HepG2 (cell line): ENCODE measurements around the gene SUN1. TPM values are rescaled to one million over a fixed set of nuclear protein-coding genes. Genes with fewer than 3 reads are reported as not detected.

Experiments
- ARHGAP35 ChIP-seq: sonication (generic); formaldehyde crosslinking; IDR thresholded peaks from 2 replicates; pipeline ENCODE4 v1.9.0; 2022; ENCODE audit warnings: mild to moderate bottlenecking, inconsistent platforms, moderate library complexity, missing genetic modification reagents, borderline replicate concordance
- ARNTL ChIP-seq: sonication (generic); formaldehyde crosslinking; IDR thresholded peaks from 2 replicates; pipeline ENCODE4 v1.4.0; 2020; ENCODE audit warnings: mild to moderate bottlenecking, missing genetic modification reagents
- ASH2L ChIP-seq: fragments of 300-600, 200-600 bp; sonication (generic); IDR thresholded peaks from 2 replicates; pipeline ENCODE4 v1.7.0; 2017; ENCODE audit warnings: low read depth, mild to moderate bottlenecking, moderate library complexity, mixed read lengths, low read length; ENCODE audit not compliant: insufficient read length
- CREB1 ChIP-seq, 2 experiments: fragments of 450-650 bp in 1 of 2; IDR thresholded peaks; 2 replicates each; pipeline ENCODE4 v1.6.1; 2016 to 2017; ENCODE audit warnings: control low read depth in 1 of 2, mild to moderate bottlenecking in 1 of 2, missing compliant biosample characterization in 1 of 2, missing genetic modification characterization in 1 of 2
- EEA1 ChIP-seq: sonication (generic); formaldehyde crosslinking; IDR thresholded peaks from 2 replicates; pipeline ENCODE4 v1.5.1; 2020; ENCODE audit warnings: mild to moderate bottlenecking, missing genetic modification reagents, borderline replicate concordance
- HES4 ChIP-seq: sonication (generic); formaldehyde crosslinking; IDR thresholded peaks from 2 replicates; pipeline ENCODE4 v1.9.0; 2021; ENCODE audit warnings: mild to moderate bottlenecking, missing genetic modification reagents, borderline replicate concordance
- IKZF4 ChIP-seq: sonication (generic); formaldehyde crosslinking; IDR thresholded peaks from 2 replicates; pipeline ENCODE4 v1.5.1; 2020; ENCODE audit warnings: borderline replicate concordance, mild to moderate bottlenecking, low read depth, missing genetic modification reagents; ENCODE audit errors: not compliant biosample characterization
- KDM3A ChIP-seq: IDR thresholded peaks from 2 replicates; pipeline ENCODE4 v1.6.1; 2018; ENCODE audit warnings: low read depth, missing compliant biosample characterization
- NAIF1 ChIP-seq: sonication (generic); formaldehyde crosslinking; IDR thresholded peaks from 2 replicates; pipeline ENCODE4 v1.5.0; 2020; ENCODE audit warnings: mild to moderate bottlenecking, missing genetic modification reagents, borderline replicate concordance
- NFIB ChIP-seq: sonication (generic); formaldehyde crosslinking; IDR thresholded peaks from 2 replicates; pipeline ENCODE4 v1.9.0; 2021; ENCODE audit warnings: missing genetic modification reagents, mild to moderate bottlenecking, borderline replicate concordance
- ONECUT2 ChIP-seq: sonication (generic); formaldehyde crosslinking; IDR thresholded peaks from 2 replicates; pipeline ENCODE4 v1.4.0; 2020; ENCODE audit warnings: missing genetic modification reagents
- RBM39 ChIP-seq: fragments of 200-400 bp; formaldehyde crosslinking; IDR thresholded peaks from one replicate; pipeline ENCODE4 v1.6.1; 2018; ENCODE audit warnings: antibody characterized with exemption, mild to moderate bottlenecking, low read depth, low read length; ENCODE audit not compliant: poor library complexity, severe bottlenecking
- SAFB2 ChIP-seq: sonication (generic); formaldehyde crosslinking; IDR thresholded peaks from 2 replicates; pipeline ENCODE4 v1.5.1; 2020; ENCODE audit warnings: missing genetic modification reagents, low read depth, mild to moderate bottlenecking, borderline replicate concordance
- SOX6 ChIP-seq, 2 experiments: fragments of 450-650 bp in 1 of 2; sonication (generic) in 1 of 2; formaldehyde crosslinking in 1 of 2; IDR thresholded peaks; 2 replicates each; pipeline versions ENCODE4 v1.4.0 to v1.6.1; 2017 to 2020; ENCODE audit warnings: antibody characterized with exemption in 1 of 2, mild to moderate bottlenecking in 1 of 2, missing genetic modification reagents in 1 of 2
- TEAD2 ChIP-seq: sonication (generic); formaldehyde crosslinking; IDR thresholded peaks from 2 replicates; pipeline ENCODE4 v1.9.0; 2021; ENCODE audit warnings: missing genetic modification reagents
- TEAD3 ChIP-seq: optimal IDR thresholded peaks from 2 replicates; pipeline ENCODE3; 2016; ENCODE audit warnings: borderline replicate concordance
- ZNF589 ChIP-seq: sonication (generic); formaldehyde crosslinking; conservative IDR thresholded peaks from 2 replicates; pipeline ENCODE4 v1.8.0; 2022; ENCODE audit warnings: mild to moderate bottlenecking, moderate library complexity, missing genetic modification reagents
- ZNF615 ChIP-seq: sonication (generic); formaldehyde crosslinking; IDR thresholded peaks from 2 replicates; pipeline ENCODE4 v1.5.0; 2020; ENCODE audit warnings: mild to moderate bottlenecking, missing genetic modification reagents, borderline replicate concordance
- ZNF670 ChIP-seq: sonication (generic); formaldehyde crosslinking; IDR thresholded peaks from 2 replicates; pipeline ENCODE4 v1.8.0; 2022; ENCODE audit warnings: mild to moderate bottlenecking, missing genetic modification reagents, borderline replicate concordance
- ZNF678 ChIP-seq: sonication (generic); formaldehyde crosslinking; IDR thresholded peaks from 2 replicates; pipeline ENCODE4 v1.4.0; 2020; ENCODE audit warnings: mild to moderate bottlenecking, missing genetic modification reagents
- ZNF883 ChIP-seq: sonication (generic); formaldehyde crosslinking; IDR thresholded peaks from 2 replicates; pipeline ENCODE4 v1.5.1; 2020; ENCODE audit warnings: mild to moderate bottlenecking, missing genetic modification reagents; ENCODE audit errors: not compliant biosample characterization
- ZSCAN22 ChIP-seq: sonication (generic); formaldehyde crosslinking; IDR thresholded peaks from 2 replicates; pipeline ENCODE4 v1.4.0; 2020; ENCODE audit warnings: mild to moderate bottlenecking, missing genetic modification reagents
- polyA plus RNA-seq, 8 experiments: library from polyadenylated mRNA; depleted of rRNA in 3 of 8; stranded (reverse) in 7 of 8; unstranded in 1 of 8; fragments of >200 nt; fragmentation: Illumina TruSeq in 4 of 8; extraction: Trizol in 4 of 8; gene quantifications; 2 replicates each; pipeline versions ENCODE4 v1.2.1 to v1.2.3, GENCODE V29; 2011 to 2016; ENCODE audit warnings: low read depth in 4 of 8, missing spikeins in 1 of 8, mixed read lengths in 1 of 8; ENCODE audit not compliant: insufficient read depth in 1 of 8
- total RNA-seq, 5 experiments: library from RNA; depleted of rRNA; stranded (reverse); fragments of >200 nt; fragmentation: Illumina TruSeq; extraction: Trizol; gene quantifications; 2 replicates each; pipeline ENCODE4 v1.2.3, GENCODE V29; 2016; ENCODE audit warnings: low read depth in 1 of 5
- TF ChIP-seq, protein P1 (sequence below): sonication (generic); formaldehyde crosslinking; IDR thresholded peaks from 2 replicates; pipeline ENCODE4 v1.5.0; 2020; ENCODE audit warnings: mild to moderate bottlenecking, missing genetic modification reagents
- TF ChIP-seq, protein P2 (sequence below): sonication (generic); formaldehyde crosslinking; IDR thresholded peaks from 2 replicates; pipeline ENCODE4 v1.4.0; 2020; ENCODE audit warnings: missing genetic modification reagents

SUN1 gene
- total and polyA plus RNA-seq, 2 of the 13 experiments (the other 11 are each of a cell fraction or from before 2014, with no cell fraction given), result 47.0 to 126 TPM

DNA sequence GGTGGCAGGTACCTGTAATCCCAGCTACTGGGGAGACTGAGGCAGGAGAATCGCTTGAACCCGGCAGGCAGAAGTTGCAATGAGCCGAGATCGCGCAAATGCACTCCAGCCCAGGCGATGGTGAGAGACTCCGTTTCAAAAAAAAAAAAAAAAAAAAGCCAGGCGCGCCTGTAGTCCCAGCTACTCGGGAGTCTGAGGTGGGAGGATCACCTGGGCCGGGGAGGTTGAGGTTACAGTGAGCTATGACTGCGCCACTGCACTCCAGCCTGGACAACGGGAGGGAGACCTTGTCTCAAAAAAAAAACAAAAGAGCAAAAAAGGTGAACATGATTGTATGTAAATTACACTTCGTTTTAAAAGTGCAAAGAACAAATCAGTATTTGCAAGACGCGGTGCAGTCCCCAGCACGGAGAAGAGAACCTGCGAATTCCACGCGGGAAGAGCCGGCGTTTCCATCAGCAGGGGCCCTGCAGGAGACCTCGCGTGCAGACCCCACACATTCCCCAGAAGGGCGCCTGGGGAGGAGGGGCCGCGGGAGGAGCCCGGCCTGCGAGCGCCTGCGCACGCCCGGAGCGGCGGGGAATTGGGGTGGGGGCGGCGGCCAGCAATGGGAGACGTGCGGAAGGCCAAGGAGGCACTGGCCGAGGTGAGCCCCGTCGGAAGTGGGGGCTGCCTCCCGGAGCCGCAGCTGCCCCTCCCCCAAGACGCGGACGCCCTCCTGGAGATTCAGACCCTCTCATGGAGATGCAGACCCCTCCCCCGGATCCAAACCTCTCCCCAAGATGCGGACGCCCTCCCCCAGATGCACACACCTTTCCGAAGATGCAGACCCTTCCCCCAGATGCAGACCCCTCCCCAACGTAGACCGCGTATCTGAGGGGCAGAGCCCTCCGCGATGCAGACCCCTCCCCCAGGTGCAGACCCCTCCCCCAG lies 16.7 kb upstream of the SUN1 start (continued):
- TF ChIP-seq, protein P1, sequence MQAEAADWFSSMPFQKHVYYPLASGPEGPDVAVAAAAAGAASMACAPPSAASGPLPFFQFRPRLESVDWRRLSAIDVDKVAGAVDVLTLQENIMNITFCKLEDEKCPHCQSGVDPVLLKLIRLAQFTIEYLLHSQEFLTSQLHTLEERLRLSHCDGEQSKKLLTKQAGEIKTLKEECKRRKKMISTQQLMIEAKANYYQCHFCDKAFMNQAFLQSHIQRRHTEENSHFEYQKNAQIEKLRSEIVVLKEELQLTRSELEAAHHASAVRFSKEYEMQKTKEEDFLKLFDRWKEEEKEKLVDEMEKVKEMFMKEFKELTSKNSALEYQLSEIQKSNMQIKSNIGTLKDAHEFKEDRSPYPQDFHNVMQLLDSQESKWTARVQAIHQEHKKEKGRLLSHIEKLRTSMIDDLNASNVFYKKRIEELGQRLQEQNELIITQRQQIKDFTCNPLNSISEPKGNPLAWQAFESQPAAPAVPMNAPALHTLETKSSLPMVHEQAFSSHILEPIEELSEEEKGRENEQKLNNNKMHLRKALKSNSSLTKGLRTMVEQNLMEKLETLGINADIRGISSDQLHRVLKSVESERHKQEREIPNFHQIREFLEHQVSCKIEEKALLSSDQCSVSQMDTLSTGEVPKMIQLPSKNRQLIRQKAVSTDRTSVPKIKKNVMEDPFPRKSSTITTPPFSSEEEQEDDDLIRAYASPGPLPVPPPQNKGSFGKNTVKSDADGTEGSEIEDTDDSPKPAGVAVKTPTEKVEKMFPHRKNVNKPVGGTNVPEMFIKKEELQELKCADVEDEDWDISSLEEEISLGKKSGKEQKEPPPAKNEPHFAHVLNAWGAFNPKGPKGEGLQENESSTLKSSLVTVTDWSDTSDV, result no peak
- no peak for TF ChIP-seq NFIB (CRISPR knock-in tag)
- TF ChIP-seq CREB1 (IDR thresholded peaks at IDR 0.05), result no peak
- TF ChIP-seq CREB1 (CRISPR knock-in tag; IDR thresholded peaks at IDR 0.05), result no peak
- TF ChIP-seq NAIF1 (CRISPR knock-in tag), result no peak
- no peak for TF ChIP-seq ZNF678 (CRISPR knock-in tag)
- TF ChIP-seq ARNTL (CRISPR knock-in tag), result 0 out of 2 replicates have a peak, but pooled peaks have one; percentile 14
- TF ChIP-seq ZNF883 (CRISPR knock-in tag), result peak; percentile 50
- TF ChIP-seq TEAD3 (CRISPR knock-in tag), result peak; percentile 11
- no peak for TF ChIP-seq HES4 (CRISPR knock-in tag)
- TF ChIP-seq EEA1 (CRISPR knock-in tag), result no peak
- TF ChIP-seq KDM3A (CRISPR knock-in tag), result 0 out of 2 replicates have a peak, but pooled peaks have one; percentile 35
- TF ChIP-seq ZNF615 (CRISPR knock-in tag), result no peak
- TF ChIP-seq, protein P2, sequence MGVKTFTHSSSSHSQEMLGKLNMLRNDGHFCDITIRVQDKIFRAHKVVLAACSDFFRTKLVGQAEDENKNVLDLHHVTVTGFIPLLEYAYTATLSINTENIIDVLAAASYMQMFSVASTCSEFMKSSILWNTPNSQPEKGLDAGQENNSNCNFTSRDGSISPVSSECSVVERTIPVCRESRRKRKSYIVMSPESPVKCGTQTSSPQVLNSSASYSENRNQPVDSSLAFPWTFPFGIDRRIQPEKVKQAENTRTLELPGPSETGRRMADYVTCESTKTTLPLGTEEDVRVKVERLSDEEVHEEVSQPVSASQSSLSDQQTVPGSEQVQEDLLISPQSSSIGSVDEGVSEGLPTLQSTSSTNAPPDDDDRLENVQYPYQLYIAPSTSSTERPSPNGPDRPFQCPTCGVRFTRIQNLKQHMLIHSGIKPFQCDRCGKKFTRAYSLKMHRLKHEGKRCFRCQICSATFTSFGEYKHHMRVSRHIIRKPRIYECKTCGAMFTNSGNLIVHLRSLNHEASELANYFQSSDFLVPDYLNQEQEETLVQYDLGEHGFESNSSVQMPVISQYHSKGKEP (CRISPR knock-in tag), result no peak
- 0 out of 2 replicates have a peak, but pooled peaks have one; percentile 45 for TF ChIP-seq ZNF670 (CRISPR knock-in tag)
- no peak for TF ChIP-seq ZNF589
- no peak for TF ChIP-seq IKZF4 (CRISPR knock-in tag)
- TF ChIP-seq SOX6 (IDR thresholded peaks at IDR 0.05), result no peak
- no peak for TF ChIP-seq SOX6 (CRISPR knock-in tag; IDR thresholded peaks at IDR 0.05)
- no peak for TF ChIP-seq ONECUT2
- no peak for TF ChIP-seq ARHGAP35 (CRISPR knock-in tag)
- TF ChIP-seq ASH2L, result peak; percentile 42
- no peak for TF ChIP-seq ZSCAN22 (CRISPR knock-in tag)
- no peak for TF ChIP-seq SAFB2 (CRISPR knock-in tag)
- no peak for TF ChIP-seq TEAD2
- no peak for TF ChIP-seq RBM39
